GM12878 (cell line): Measurements from ENCODE around the gene FICD. TPM values are rescaled to one million over a fixed set of nuclear protein-coding genes. Genes with fewer than 3 reads are reported as not detected.

Source experiments
- BRCA1 ChIP-seq: IDR thresholded peaks from 2 replicates; pipeline ENCODE4 v1.6.1; 2011; ENCODE audit warnings: low read depth, low read length, improper control_type of control experiment
- EP300 ChIP-seq, 2 experiments: fragments of 150-350 bp in 1 of 2; IDR thresholded peaks; 2 replicates each; pipeline ENCODE4 v1.6.1; 2011 to 2012; ENCODE audit warnings: low read depth in 2 of 2, low read length in 2 of 2, borderline replicate concordance in 1 of 2, improper control_type of control experiment in 1 of 2, inconsistent platforms in 1 of 2; ENCODE audit not compliant: control insufficient read depth in 1 of 2
- PAX5 ChIP-seq: IDR thresholded peaks from 2 replicates; pipeline ENCODE4 v1.6.1; 2011; ENCODE audit warnings: low read depth, low read length, borderline replicate concordance
- POLR2AphosphoS2 ChIP-seq: IDR thresholded peaks from 2 replicates; pipeline ENCODE4 v1.6.1; 2011; ENCODE audit warnings: low read depth, mild to moderate bottlenecking, low read length, improper control_type of control experiment, moderate library complexity
- RB1 ChIP-seq: fragments of 450-650 bp; formaldehyde crosslinking; IDR thresholded peaks from 2 replicates; pipeline ENCODE4 v1.6.1; 2017; ENCODE audit warnings: mild to moderate bottlenecking, borderline replicate concordance
- RBBP5 ChIP-seq: fragments of 200-600 bp; sonication (generic); conservative IDR thresholded peaks from 2 replicates; pipeline ENCODE4 v1.6.1; 2016
- YY1 ChIP-seq: IDR thresholded peaks from 2 replicates; pipeline ENCODE4 v1.6.1; 2011; ENCODE audit warnings: low read depth, mild to moderate bottlenecking, low read length
- polyA plus RNA-seq, 11 experiments: library from polyadenylated mRNA; depleted of rRNA in 4 of 11; unstranded in 6 of 11; stranded (reverse) in 5 of 11; fragments of >200 nt; fragmentation: Nextera tagmentation in 4 of 11; fragmentation: Illumina TruSeq in 1 of 11; extraction: Ambion mirVana in 4 of 11; extraction: Trizol in 1 of 11; gene quantifications; 1 replicate in 1 of 11; 2 replicates in 10 of 11; pipeline versions ENCODE4 v1.2.1 to v1.2.3, GENCODE V29; 2011 to 2016; ENCODE audit warnings: inconsistent platforms in 2 of 11, missing spikeins in 2 of 11, low read depth in 1 of 11
- total RNA-seq, 4 experiments: library from RNA; depleted of rRNA in 3 of 4; stranded (reverse); fragments of >200 nt in 3 of 4; fragmentation: Illumina TruSeq in 1 of 4; extraction: Trizol in 1 of 4; gene quantifications; 2 replicates each; pipeline versions ENCODE4 v1.2.1 to v1.2.3, GENCODE V29; 2013 to 2021
- TF ChIP-seq, protein P1 (sequence below): fragments of 450-650 bp; IDR thresholded peaks from 2 replicates; pipeline ENCODE4 v1.6.1; 2017; ENCODE audit warnings: mild to moderate bottlenecking, moderate library complexity
- TF ChIP-seq, protein P2 (sequence below): fragments of 450-650 bp; conservative IDR thresholded peaks from 2 replicates; pipeline ENCODE4 v1.6.1; 2017; ENCODE audit warnings: mild to moderate bottlenecking, moderate library complexity
- TF ChIP-seq, protein P3 (sequence below): fragments of 450-650 bp; IDR thresholded peaks from 2 replicates; pipeline ENCODE4 v1.6.1; 2016; ENCODE audit warnings: mild to moderate bottlenecking, moderate library complexity, borderline replicate concordance
- TF ChIP-seq, protein P4 (sequence below): IDR thresholded peaks from 2 replicates; pipeline ENCODE4 v1.6.1; 2012; ENCODE audit warnings: improper control_type of control experiment, low read depth, low read length; ENCODE audit not compliant: insufficient replicate concordance

FICD gene
- total and polyA plus RNA-seq, 10 of the 15 experiments (the other 5 are each of a cell fraction or from before 2014, with no cell fraction given), result 1.1 to 9.4 (median 4.3) TPM

DNA sequence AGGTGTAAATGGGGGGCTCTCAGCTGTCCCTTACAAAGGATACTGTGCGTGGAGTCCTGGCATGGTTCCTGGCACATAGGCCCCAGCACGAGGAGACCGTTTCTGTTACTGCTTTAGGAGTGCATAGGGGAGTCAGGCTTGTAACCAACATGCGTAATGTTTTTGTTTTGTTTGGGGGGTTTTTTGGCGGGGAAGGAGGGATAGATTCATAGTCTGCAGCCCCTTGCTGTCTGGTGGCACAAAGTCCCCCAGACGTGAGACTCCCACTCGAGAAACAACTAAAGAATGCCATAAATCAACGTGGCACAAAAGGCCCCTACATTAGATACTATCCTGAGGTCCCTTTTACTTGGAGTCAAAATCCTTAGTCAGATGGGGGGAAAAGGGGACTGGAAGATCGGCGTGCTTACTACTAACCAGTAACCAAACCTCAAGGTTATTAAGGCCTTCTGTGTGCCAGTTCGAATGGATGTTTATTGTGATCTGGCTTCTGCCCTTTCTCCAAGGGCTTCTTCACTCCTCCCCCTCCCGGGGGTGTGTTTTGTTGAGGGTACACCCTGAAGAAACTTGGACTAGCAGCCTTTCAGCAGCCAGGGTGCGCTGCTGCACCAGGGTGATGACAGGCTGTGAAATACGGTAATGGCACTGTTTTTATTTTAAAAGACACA is 48.2 kb downstream of the FICD start (continued):
- TF ChIP-seq, protein P1, sequence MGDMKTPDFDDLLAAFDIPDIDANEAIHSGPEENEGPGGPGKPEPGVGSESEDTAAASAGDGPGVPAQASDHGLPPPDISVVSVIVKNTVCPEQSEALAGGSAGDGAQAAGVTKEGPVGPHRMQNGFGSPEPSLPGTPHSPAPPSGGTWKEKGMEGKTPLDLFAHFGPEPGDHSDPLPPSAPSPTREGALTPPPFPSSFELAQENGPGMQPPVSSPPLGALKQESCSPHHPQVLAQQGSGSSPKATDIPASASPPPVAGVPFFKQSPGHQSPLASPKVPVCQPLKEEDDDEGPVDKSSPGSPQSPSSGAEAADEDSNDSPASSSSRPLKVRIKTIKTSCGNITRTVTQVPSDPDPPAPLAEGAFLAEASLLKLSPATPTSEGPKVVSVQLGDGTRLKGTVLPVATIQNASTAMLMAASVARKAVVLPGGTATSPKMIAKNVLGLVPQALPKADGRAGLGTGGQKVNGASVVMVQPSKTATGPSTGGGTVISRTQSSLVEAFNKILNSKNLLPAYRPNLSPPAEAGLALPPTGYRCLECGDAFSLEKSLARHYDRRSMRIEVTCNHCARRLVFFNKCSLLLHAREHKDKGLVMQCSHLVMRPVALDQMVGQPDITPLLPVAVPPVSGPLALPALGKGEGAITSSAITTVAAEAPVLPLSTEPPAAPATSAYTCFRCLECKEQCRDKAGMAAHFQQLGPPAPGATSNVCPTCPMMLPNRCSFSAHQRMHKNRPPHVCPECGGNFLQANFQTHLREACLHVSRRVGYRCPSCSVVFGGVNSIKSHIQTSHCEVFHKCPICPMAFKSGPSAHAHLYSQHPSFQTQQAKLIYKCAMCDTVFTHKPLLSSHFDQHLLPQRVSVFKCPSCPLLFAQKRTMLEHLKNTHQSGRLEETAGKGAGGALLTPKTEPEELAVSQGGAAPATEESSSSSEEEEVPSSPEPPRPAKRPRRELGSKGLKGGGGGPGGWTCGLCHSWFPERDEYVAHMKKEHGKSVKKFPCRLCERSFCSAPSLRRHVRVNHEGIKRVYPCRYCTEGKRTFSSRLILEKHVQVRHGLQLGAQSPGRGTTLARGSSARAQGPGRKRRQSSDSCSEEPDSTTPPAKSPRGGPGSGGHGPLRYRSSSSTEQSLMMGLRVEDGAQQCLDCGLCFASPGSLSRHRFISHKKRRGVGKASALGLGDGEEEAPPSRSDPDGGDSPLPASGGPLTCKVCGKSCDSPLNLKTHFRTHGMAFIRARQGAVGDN, result peak; percentile 92; the same call in 1 of the 2 replicates
- TF ChIP-seq POLR2AphosphoS2, result peak; percentile 53; the same call in 1 of the 2 replicates
- TF ChIP-seq, protein P2, sequence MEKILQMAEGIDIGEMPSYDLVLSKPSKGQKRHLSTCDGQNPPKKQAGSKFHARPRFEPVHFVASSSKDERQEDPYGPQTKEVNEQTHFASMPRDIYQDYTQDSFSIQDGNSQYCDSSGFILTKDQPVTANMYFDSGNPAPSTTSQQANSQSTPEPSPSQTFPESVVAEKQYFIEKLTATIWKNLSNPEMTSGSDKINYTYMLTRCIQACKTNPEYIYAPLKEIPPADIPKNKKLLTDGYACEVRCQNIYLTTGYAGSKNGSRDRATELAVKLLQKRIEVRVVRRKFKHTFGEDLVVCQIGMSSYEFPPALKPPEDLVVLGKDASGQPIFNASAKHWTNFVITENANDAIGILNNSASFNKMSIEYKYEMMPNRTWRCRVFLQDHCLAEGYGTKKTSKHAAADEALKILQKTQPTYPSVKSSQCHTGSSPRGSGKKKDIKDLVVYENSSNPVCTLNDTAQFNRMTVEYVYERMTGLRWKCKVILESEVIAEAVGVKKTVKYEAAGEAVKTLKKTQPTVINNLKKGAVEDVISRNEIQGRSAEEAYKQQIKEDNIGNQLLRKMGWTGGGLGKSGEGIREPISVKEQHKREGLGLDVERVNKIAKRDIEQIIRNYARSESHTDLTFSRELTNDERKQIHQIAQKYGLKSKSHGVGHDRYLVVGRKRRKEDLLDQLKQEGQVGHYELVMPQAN, result peak; percentile 40; the same call in 1 of the 2 replicates
- no peak for TF ChIP-seq BRCA1
- TF ChIP-seq YY1, result peak; percentile 88
- TF ChIP-seq, protein P3, sequence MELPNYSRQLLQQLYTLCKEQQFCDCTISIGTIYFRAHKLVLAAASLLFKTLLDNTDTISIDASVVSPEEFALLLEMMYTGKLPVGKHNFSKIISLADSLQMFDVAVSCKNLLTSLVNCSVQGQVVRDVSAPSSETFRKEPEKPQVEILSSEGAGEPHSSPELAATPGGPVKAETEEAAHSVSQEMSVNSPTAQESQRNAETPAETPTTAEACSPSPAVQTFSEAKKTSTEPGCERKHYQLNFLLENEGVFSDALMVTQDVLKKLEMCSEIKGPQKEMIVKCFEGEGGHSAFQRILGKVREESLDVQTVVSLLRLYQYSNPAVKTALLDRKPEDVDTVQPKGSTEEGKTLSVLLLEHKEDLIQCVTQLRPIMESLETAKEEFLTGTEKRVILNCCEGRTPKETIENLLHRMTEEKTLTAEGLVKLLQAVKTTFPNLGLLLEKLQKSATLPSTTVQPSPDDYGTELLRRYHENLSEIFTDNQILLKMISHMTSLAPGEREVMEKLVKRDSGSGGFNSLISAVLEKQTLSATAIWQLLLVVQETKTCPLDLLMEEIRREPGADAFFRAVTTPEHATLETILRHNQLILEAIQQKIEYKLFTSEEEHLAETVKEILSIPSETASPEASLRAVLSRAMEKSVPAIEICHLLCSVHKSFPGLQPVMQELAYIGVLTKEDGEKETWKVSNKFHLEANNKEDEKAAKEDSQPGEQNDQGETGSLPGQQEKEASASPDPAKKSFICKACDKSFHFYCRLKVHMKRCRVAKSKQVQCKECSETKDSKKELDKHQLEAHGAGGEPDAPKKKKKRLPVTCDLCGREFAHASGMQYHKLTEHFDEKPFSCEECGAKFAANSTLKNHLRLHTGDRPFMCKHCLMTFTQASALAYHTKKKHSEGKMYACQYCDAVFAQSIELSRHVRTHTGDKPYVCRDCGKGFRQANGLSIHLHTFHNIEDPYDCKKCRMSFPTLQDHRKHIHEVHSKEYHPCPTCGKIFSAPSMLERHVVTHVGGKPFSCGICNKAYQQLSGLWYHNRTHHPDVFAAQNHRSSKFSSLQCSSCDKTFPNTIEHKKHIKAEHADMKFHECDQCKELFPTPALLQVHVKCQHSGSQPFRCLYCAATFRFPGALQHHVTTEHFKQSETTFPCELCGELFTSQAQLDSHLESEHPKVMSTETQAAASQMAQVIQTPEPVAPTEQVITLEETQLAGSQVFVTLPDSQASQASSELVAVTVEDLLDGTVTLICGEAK, result no peak
- TF ChIP-seq, protein P4, sequence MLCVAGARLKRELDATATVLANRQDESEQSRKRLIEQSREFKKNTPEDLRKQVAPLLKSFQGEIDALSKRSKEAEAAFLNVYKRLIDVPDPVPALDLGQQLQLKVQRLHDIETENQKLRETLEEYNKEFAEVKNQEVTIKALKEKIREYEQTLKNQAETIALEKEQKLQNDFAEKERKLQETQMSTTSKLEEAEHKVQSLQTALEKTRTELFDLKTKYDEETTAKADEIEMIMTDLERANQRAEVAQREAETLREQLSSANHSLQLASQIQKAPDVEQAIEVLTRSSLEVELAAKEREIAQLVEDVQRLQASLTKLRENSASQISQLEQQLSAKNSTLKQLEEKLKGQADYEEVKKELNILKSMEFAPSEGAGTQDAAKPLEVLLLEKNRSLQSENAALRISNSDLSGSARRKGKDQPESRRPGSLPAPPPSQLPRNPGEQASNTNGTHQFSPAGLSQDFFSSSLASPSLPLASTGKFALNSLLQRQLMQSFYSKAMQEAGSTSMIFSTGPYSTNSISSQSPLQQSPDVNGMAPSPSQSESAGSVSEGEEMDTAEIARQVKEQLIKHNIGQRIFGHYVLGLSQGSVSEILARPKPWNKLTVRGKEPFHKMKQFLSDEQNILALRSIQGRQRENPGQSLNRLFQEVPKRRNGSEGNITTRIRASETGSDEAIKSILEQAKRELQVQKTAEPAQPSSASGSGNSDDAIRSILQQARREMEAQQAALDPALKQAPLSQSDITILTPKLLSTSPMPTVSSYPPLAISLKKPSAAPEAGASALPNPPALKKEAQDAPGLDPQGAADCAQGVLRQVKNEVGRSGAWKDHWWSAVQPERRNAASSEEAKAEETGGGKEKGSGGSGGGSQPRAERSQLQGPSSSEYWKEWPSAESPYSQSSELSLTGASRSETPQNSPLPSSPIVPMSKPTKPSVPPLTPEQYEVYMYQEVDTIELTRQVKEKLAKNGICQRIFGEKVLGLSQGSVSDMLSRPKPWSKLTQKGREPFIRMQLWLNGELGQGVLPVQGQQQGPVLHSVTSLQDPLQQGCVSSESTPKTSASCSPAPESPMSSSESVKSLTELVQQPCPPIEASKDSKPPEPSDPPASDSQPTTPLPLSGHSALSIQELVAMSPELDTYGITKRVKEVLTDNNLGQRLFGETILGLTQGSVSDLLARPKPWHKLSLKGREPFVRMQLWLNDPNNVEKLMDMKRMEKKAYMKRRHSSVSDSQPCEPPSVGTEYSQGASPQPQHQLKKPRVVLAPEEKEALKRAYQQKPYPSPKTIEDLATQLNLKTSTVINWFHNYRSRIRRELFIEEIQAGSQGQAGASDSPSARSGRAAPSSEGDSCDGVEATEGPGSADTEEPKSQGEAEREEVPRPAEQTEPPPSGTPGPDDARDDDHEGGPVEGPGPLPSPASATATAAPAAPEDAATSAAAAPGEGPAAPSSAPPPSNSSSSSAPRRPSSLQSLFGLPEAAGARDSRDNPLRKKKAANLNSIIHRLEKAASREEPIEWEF, result peak; percentile 70
- TF ChIP-seq EP300 (IDR thresholded peaks at IDR 0.05; ENCODE audit: borderline replicate concordance in 1 of 2, control insufficient read depth in 1 of 2, low read depth in 2 of 2, low read length in 2 of 2), result peak in 1 of 2 experiments; percentile 37; a peak in 1 of 4 replicates
- no peak for TF ChIP-seq PAX5
- no peak for TF ChIP-seq RBBP5
- TF ChIP-seq RB1, result 0 out of 2 replicates have a peak, but pooled peaks have one; percentile 15
